ENCODE results near the gene DHRS7.
"Not testable (repeated sequence)": the region's sequence is repeated elsewhere in the genome, so short reads cannot be mapped to it uniquely, and the experiment has no call there.

DHRS7 gene

GRCh38 chr14:60134702-60135101 lies 30.5 kb downstream of the DHRS7 start:
- no peak for DNase-seq (ENCODE audit: low read depth in 2 of 2)

DNA sequence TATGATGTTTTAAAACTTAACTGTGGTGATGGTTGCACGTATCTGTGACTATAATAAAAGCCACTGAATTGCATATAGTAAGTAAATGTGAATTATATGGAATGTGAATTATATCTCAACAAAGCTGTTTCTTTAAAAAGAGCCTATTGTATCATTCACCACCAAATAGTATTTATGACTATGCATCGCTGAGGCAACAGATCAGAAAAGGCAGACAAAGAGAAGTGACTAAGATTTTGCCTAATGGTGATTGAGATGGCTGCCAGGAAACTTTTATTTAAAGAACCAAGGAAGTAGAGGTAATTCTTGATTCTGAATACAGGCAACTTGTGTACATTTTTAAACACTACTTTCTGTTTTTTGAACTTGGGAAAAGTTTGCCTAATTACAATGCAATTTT lies 31.7 kb downstream of the DHRS7 start:
- no peak for DNase-seq (ENCODE audit: low read depth in 2 of 2)

- no peak for DNase-seq (ENCODE audit: low read depth in 2 of 2)
Observed at GRCh38 chr14:60125918-60126317, 39.3 kb downstream of the DHRS7 start.

DNA sequence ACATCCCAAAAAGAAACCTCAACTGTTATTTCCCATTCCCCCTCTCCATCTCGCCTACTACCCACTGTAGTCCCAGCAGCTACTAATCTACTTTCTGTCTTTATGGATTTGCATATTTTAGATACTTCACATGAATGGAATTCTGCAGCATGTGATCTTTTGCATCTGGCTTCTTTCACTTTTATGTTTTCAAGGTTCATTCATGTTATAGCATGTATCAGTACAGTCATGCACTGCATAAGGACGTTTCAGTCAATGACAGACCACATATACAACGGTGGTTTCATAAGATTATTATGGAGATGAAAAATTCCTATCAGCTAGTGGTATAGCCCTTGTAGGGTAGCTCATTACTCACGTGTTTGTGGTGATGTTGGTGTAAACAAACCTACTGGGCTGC lies 49.0 kb downstream of the DHRS7 start:
- DNase-seq (ENCODE audit: low read depth in 2 of 2): no peak

DNA sequence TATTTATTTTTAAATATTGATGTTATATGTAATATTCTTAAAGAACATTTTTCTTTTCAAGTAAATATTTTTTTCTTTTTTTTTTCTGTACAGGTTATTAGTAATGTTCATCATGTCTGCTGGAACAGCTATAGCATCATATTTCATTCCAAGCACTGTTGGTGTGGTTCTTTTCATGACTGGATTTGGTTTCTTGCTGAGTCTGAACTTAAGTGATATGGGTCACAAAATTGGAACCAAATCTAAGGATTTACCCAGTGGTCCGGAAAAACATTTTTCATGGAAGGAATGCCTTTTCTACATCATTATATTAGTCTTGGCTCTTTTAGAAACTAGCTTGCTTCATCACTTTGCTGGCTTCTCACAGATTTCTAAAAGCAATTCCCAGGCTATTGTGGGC lies 50.3 kb downstream of the DHRS7 start:
- DNase-seq (ENCODE audit: low read depth in 2 of 2): no peak

DNA sequence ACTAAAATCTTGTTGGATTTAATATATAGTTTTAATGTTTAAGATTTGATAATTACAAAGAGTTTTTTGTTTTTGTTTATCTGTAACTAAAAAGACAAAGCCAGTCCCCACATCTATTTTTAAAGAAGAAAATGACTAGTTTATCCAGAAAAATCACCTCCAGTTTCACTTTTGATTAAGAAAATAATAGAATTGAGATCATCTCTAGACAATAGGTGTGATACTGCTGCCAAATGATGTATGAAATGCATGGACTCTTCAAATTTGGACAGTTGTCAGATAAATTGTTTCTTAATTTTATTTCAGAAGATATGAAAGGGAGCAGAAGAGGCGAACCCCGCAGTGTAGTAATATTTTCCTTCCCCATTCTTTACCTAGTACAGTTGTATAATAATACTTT lies 53.5 kb downstream of the DHRS7 start:
- no peak for DNase-seq (ENCODE audit: low read depth in 2 of 2)

- no peak for DNase-seq (ENCODE audit: low read depth in 2 of 2)
Observed at GRCh38 chr14:60107477-60107876, 57.7 kb downstream of the DHRS7 start.

- no peak for DNase-seq (ENCODE audit: low read depth in 2 of 2)
Observed at GRCh38 chr14:60106339-60106738, 58.9 kb downstream of the DHRS7 start.

DNA sequence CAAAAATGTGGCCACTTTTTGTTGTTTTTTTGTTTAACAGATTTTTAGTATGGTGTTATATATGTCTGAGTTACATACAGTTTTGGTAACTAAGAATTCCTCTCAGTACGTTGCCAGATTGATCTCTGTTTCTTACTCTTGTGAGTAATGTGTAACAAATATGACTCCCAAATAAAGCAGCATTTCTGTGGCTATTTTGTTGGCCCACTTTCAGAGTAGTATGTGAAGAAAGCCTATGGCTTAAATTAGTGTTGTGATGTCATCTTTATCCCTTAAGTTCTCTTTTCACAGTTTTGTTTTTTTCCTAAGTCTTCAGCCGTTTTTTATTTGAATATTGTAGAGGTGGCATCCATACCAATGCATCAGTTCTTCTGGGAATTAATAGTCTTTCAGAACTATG lies 62.8 kb downstream of the DHRS7 start:
- DNase-seq (ENCODE audit: low read depth in 2 of 2): no peak

- no peak for DNase-seq (ENCODE audit: low read depth in 2 of 2)
Observed at GRCh38 chr14:60101786-60102185, 63.4 kb downstream of the DHRS7 start.

- not testable (repeated sequence) for DNase-seq (ENCODE audit: low read depth in 2 of 2)
Observed at GRCh38 chr14:60099855-60100254, 65.3 kb downstream of the DHRS7 start.

DNA sequence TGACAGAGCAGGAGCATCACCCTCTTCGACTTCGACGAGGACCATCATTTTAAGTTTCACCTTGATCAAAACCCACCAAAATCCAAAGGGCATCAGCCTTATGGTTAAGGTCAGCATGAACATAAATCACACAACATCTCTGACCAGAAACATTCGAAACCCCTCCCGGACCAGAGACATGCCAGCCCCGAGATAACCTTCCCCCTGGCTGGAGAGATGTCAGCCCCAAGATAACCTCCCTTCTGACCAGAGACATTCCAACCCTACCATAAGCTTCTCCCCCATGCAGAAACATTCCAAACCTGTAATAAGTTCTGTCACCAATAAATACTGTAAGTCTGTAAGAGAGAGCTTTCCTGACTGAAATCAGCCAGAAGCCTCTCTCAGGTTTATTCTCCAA lies 67.2 kb downstream of the DHRS7 start:
- DNase-seq (ENCODE audit: low read depth in 2 of 2): no peak

- no peak for DNase-seq (ENCODE audit: low read depth in 2 of 2)
Observed at GRCh38 chr14:60095781-60096450, 69.3 kb downstream of the DHRS7 start.

- DNase-seq (ENCODE audit: low read depth in 2 of 2): no peak
Observed at GRCh38 chr14:60095231-60095630, 70.0 kb downstream of the DHRS7 start.

GRCh38 chr14:60094306-60094897 lies 70.8 kb downstream of the DHRS7 start:
- no peak for DNase-seq (ENCODE audit: low read depth in 2 of 2)
